ENCODE measurements around the gene MAD1L1.

Gene MAD1L1

DNA sequence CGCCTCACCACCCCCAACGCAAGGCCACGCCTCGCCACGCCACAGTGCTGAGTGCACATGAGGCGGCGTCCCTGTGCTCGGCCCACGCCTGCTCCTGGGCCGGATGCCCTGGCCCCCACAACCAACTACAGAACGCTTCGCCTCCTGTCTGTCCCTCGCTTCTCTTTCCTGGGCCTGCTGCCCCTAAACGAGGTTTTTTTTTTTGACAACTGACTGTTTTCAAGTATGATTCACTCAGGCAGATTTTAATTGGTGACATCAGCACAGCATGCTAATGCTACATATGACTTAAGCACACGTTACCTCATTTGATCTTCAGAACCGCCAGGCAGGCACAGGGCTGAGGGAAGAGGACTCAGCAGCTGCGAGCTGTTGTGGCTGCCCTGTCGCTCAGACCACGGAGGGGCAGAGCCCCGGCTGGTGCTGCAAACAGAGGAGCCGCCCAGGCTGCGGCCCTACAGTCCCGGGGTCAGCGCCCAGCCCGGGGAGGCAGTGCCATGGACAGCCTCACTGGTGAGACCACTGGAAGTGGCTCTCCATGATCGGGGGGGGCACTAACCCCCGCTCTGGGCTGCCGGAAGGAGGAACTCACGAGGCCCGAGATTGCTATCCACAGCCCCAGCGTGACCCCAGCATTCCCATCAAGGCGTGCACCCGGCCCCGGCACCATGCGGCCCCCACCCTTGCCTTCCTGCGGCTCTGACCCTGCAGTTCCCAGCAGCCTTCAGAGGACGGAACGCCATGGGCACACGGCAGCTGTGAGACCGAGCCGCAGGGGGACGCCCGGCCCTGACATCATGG is 212.8 kb downstream of the MAD1L1 start:
- DNase-seq: peak; percentile 96

DNA sequence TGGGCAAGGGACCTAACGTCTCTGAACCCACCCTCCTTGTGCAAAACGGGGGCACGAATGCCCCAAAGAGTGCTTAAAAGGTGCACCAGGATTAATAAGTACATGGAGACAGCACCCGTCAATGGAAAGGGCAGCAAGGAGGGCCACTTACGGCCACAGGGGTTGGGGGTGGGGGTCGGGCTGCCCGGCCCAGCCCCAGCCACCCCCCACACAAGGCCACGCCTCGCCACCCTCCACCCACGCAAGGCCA is 213.4 kb downstream of the MAD1L1 start:
- no peak for DNase-seq

DNA sequence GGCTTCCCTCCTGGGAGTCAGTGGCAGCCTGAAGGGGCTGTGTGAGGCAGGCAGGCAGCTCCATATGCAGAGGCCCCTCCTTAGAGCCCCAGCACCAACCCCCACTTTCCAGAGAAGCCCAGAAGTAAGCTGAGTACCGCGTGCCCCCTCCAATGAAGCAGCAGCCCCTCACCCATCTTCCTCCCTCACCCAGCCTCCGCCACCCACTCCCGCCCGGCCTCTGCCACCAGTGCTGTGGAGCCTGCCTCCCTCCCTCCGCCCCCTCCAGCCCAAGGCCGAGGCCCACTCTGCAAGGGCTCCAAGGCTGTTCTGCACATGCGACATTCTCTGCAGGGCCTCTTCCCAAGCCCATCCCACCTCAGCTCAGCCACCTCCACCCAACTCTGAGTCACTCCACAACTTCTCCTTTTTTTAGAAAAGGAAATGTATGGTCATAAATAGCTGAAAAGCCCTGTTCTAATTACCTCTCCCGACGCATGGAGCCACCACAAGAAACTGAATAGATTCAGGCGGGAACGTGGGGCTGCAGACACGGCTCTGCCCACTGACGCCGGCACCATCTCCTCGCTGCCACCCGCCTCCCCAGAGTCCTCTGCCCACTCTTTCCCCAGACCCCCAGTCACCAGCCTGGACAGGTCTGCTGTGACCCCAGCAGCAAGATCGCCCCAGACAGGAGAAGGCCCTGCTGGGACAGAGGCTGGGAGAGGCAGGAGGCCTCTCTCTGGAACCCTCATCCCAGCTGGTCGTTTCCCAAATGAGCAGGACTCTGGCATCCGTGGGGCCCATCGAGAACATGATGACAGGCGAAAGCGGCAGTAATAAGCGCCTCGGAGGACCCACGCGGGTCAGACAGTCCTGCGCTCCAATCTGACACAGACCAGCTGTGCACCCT is 213.9 kb downstream of the MAD1L1 start:
- DNase-seq: peak; percentile 93

DNA sequence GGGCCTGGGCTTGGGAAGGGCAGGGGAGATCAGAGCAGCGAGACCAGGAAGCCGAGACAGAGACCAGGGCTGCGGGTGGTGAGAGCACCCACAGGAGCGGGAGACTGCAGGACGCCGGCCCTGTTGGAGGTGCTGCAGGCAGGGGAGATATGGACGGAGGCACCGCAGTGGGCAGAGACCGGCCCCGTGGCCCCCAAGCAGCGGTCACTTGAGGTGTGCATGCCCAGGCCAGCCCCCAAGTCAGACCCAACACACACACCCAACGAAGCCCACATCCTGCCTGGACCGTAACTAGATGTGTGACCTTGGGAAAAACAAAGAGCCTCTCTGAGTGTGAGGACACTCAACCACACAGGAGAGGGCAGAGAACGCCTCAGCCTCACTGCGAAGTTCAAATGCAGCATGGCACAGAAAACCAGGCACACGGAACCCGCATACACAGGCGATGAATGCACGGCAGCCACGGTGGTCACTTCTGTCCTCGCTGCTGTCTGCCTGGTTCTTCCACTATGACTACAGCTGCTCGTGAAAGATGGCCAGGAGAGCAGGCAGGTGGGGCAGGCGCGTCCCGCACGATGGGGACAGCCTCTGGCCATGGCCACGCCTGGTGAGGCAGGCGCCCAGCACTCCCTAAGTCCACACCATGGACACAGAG is 214.7 kb downstream of the MAD1L1 start:
- DNase-seq: no peak

DNA sequence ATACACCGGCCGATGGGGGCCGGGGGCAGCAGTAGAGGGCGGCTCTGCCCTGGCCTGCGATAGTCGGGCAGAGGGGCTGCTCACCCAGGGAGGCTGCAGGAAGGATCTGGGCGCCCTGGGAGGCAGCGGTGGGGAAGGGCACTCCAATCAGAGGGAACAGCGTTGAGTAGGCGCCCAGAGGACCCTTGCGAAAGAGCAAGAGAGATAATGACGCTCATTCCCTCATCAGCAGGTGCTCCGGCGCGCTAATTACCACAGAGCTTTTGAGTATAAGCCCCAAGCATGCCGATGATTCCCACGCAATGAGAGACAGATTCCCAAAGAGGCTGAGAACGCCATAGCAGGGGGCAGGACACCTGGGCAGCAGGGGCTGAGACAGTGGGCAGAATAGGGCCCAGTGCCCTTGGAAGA is 215.3 kb downstream of the MAD1L1 start:
- no peak for DNase-seq

DNA sequence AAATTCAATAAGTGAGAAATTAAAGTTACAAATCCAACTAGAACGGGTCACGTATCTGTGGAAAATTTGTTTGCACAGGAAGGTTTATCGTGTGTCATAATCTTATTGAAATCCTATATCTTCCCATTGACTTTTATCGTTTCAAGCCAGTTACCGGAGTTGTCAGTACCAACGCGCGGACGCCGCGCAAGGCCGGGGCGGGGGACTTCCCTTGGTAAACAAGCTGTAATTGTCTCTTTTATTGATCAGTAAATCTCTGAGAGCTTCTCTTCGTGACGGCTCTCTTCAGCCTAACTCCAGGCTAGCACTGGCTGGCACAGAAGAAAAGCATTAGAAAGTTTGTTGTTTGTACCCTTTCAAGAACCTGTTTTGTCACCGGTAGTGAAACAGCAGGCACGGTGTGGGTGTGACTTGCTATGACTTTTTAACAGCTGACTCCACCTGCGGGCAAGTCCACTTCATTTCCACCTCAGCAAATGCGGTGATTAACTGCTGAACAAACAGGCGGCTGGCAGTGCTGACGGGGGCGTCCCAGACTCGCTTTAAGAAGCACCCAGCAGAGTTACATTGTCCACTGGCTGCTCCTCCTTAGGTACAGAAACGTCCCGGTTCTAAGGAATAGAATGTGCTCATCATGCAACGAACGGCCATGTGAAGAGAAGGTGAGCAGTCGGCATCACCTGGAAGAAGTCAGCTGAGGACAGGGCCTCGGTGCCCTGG is 215.8 kb downstream of the MAD1L1 start:
- no peak for DNase-seq

DNA sequence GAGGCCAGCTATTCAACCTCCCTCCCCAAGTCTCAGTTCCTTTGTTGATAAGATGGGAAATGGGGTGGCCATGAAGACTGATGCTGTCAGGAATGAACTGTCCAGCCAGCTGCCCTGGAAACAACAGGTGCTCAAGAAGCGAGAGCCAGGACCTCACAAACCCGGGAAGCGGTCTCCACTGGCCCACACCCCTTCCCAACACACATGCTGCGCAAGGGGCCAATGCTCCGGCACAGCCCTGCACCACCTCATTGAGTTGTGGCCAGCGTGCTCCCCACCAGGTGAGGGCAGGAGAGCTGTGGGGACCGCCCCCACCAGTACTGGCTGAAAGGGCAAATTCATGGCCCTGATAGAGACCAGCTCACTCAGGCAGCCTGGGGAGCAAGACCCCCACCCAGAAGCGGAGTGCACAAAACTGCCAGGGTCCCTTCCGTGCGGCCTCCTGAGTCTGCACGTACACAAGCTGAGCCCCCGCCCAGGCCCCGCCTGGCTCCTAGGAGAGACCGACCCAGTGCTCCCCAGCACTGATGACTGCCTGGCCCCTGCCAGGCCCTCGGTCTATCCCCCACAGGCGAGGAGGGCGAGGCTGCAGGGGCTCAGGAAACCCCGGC is 216.6 kb downstream of the MAD1L1 start:
- no peak for DNase-seq

DNA sequence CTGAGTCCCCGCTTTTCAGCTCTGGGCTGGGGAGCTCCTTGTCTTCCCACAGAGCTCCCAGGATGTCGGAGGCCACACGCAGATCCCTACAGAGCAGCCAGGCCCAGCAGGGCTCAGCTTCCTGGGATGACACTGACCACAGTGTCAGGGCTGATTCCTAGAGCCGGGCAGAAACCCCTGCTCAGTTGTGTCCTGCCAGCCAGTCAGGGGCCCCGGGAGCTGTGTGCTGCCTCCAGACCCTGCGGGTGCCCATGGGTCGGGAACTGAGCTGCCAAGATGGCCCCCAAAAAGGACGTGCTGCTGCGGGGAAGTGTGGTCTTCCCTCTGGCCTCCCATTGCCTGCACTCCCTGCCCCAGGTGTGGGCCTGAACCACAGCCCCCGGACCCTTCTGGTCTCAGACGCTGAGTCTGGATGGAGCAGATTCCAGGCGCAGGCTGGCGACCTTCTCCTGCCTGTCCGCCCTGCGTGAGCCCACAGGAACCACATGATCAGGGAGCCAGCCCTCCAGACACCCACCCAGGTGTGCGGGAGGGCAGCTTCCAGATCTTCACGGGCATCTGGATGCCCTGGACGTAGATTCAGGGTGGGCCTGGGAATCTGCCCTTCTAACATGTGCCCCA is 217.4 kb downstream of the MAD1L1 start:
- no peak for DNase-seq

DNA sequence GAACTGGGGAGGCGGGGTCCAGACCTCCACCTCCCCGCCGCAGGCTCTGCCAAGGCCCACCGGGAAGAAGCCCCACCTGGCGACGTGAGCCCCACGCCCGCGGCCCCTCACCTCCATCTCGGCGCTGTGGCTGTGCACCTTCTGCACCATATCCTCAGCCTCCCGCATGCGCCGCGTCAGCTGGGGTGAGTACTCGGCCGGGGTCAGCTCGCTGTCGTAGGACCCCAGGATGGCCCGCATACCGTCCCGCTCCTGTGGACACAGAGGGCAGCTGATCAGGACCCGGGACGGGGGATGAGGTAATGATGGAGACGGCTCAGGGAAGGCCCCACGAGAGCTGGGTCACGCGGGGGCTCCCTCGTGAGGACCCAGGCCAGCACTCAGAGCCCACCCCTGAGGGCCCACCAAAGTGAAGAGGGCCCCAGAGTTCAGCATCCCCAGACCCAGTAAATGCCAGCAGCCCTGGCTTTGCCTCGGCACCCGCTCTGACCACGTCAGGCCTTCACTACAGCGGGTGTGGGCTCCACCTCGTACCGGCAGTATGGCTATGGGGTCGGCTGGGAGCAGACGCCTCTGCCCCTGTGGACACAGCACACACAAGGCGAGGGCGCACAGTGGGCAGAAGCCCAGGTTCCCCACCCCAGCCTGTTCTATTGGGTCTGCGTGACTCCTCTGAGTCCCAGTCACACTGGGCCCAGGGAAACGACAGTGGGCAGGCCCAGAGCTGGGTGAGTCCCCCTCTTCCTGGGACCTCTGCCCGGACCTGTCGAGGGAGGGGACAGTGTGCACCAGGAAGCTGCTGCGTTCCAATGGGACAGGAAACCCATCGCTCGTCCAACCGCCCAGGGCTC is 218.1 kb downstream of the MAD1L1 start:
- no peak for DNase-seq

DNA sequence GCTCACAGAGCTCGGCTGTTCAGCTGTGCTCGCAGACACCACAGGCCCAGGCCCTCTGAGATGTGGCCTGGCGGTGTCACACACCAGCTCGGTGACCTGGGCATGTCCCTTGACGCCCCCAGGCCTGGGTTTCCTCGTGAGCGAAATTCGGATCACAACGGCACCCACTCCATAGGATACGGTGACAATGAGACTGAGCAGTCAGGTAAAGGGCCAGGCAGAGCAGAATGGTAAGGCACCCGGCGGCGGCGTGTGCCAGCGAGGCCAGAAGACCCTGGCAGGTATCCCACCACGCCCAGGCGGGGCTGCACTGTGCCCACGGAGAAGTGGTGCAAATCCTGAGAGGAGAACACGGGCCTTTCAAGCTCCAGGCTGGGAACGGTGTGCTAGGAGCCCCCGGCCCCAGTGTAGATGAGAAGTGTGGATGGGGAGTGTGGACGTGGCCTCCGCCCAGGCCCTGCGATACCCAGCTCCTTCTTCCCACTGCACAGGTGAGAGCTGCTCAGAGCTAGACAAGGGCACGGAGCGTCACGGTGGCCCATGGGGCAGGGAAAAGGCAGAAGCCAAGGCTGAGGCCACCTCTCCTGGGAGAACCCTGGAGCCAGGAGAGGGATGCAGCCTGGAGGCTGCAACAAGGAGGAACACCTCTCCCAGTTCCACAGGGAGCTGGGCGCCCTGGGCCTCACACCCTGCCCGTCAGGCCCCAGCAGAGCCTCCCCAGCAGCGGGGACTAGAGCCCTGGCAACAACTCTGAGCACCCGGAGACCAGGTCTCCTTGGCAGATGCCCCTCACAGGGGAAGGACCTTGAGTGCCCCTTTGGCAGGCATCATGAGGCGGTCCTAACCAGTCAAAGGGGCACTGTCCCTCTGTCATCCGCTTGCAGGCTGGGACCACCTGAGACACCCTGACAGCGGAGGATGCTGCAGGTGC is 219.1 kb downstream of the MAD1L1 start:
- no peak for DNase-seq

DNA sequence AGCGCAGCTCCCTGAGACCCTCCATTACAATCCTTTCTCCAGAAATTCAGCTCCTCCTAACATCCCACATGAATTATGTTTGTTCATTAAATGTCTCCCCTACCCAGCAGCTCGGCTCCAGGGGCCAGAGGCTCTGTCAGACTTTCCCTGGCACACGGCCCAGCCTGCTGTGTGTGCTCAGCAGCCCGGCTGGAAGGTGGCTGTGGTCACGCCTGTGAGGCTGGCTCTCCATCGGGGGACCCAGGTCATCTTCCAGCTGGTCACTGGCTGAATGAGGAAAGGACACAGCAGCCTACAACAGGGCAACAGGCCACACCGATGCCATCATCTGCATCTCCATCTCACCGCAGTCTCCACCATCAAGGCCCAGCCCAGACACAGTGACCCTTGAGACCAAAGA is 219.8 kb downstream of the MAD1L1 start:
- DNase-seq: peak; percentile 68

DNA sequence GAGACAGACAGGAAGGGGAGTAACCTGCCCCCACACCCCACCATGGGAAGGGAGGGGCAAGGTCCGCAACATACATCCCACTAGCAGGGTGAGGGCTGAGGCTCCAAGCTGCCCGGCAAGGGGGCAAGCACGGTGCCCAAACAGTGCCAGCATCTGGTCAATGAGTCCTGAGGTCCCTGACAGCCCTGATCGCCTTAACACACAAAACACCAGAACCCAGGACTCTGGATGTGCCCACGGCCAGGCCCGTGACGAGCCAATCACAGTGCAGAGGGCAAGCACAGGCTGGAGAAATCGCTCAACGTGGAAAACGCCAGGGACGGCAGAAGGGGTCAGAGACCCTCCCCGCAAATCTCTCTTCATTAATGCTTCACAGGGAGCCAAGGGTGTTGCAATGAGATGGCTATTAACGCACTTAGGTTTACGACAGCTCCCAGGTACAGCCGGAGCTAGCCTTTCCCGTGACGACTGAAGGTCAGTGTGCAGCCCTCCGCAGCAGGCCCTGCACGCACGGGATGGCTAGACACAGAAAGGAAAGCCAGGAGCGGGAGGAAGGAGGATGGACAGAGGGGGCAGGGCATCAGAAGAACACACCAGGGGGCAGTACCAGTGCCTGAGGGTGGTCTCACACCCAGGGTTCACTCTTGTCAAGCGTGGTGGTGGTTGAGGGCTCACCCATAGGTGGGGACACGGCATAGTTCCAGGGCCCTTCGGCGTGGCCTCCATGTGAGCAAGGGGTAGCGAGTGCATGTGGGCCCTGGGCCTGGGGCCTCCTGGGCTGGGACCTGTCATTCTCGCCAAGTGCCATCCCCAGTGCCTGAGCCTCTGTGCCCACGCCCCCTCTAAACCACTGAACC is 220.5 kb downstream of the MAD1L1 start:
- DNase-seq: no peak

DNA sequence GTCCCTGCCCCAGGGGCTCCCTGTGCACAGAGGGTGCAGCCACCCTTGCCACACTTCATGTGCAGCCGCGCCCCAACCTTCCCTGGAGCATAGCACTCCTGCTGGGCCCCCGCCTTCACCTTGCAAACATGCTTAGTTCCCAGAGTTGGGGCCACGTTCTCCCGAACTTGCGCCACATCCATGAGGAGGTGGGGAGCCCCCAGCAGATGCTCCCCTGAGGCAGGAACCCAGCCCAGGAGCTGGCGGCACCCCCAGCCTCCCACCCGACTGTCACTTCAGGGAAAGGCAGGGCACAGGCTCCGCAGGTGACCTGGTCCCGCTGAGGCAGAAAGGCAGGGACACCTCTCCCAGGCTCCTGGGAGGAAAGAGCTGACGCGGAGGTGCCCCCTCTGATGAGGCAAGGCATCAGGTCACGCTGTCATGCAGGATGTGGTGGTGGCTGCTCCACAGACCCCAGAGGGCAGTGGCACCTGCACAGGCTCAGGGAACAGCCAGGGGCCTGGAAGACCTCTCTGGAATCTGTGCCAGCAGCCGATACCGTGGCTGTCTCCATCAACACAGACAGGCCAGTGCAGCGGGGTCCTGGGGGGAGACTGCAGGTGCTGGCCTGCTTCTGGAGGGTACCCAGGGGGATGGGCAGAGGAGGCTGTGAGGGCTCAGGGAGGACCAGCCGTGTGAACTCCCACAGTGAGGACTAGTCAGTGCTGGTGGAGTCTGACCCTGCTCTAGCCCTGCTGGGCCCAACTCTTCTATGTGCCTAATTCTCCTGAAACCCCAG is 221.3 kb downstream of the MAD1L1 start:
- no peak for DNase-seq

DNA sequence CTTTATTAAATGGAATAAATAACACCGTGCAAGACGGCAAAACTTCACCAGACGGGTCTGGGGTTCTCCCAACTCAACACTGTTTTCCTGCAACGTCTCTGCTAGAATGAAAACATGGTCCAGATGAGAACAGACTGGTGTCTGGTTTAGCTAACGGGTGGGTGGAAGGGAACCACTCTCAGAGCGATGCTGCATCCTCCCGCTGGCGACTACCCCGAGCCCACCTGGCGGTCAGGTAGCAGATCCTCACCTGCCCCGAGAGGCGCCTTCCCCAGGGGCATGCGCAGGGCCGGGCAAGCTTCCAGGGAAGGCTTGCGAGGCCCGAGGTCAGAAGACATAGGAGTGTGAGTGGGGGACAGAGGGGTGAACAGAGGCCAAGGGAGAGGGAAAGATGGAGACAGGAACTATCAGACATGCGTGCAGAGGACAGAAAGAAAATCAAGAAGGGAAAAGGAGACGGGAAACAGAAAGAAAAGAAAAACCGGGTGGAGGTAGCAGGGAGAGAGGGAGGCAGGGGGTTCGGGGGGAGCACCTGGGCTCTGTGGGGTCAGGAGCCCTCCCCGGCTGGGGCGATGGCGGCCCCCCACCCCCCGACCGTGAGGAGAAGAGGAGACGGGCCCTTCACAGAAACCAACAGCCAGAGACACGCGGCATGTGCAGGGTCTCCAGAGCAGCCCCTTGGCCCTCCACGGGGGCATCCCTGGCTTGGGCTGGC is 222.0 kb downstream of the MAD1L1 start:
- DNase-seq: no peak

DNA sequence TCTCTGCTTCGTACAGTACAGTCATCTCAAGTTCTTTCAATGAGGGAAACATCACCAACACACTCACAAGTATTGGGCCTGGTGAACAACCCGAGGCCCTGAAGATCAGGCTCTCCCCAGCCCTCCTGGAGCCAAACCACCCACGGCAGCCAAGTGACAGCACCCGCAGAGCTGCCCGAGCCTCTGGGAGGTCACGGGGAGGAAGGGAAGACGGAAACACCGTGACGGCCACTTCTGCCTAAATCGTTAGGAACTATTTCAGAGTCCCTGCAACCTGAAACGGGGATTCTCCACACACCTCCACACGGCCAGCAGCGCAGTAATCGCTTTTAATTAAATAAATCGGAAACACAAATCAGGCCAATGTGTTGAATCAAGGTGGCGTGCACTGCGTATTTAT is 222.6 kb downstream of the MAD1L1 start:
- no peak for DNase-seq

DNA sequence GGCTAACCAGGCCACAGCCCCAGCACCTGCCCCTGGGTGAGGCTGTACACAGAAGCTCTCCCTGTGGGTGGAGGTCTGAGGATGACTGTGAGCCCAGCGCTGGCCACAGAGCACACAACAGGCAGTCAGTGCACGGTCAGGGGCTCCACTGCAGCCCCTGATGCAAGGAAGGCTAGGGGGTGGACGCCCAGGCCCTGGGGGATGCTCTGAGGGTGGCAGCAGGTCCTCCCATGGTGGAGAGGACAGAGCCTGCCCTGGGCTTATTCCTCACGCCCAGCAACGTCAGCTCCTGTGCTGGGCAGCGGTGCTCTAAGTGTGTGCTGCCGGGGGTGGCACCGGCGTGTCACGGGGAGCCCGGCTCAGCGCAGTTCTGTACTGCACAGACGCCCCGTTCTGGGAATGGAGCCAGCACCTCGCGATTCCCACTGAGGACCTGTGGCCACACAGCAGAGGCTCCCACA is 223.2 kb downstream of the MAD1L1 start:
- no peak for DNase-seq

DNA sequence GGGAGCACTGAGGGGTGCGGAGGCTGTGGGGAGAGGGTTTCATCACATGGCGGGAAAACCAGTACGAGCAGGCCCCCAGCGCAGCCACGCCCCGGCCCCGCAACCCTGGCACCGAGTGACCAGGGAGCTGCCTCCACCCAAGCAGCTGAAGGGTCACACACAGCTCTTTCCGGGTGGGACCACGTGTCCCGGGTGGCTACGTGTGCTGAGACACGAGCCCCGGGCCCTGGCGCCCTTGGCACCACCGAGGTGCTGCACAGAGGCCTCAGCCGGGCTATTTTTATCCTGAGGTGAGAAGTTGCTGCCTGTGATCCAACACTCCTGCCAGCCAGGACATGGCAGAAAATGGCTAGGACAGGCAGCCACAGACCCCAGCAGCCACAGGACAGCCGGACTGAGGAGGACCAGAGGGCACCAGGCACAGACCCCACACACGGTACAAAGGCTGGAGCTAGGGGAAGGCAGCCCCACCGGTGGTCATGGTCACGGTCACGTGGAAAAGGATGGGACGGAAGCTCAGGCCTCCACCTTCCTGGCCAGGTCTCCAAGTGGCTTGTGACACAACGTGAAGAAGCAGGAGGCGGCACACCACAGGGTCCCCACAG is 223.7 kb downstream of the MAD1L1 start:
- no peak for DNase-seq

Measured in fibroblast of skin of right biceps (primary cell).